ENCODE measurements around the gene TMEM82. TPM values are rescaled to one million over a fixed set of nuclear protein-coding genes. Genes with fewer than 3 reads are reported as not detected.
A peak's percentile ranks its signal among the peaks of the same experiment; 100 is the strongest.

The TMEM82 gene
- total RNA-seq, 4 donors from 2014 or later = 0.33 TPM; not detected in 3

DNA sequence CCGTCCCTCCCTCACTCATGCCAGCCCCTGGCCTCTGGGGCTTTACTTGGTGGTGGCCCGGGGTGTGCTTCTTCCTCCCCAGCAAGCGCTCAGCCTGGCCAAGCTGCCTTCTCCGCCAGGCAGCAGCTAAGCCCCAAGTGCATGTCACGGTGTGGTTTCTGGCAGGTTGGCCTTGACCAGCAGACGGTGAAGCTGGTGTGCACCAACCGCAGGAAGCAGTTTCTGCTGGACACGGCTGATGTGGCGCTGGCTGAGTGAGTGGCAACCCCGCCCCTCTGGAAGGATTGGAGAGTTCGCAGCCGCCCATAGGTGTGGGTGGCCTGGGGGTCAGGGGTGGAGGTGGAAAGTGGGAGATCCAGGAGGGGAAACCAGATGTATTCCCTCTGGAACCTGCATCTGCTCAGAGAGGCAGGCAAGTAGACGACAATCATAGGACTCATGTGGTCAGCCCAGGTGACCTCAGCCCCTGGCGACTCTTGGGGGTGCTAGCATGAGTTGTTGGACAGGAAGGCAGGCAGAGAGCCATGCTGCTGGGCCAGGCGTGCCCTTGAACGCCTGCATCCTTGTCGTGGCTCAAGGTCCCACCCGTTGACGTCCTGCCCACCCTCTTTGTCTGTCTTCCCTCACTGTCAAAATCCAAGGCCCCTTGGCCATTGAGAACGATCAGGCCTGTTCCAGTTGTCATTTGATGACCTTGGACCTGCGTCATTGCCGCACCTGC is 13.2 kb upstream of the TMEM82 start:
- peak in 1 of 2 donors; percentile 18 for DNase-seq
- intact Hi-C loops (cut with DNase I; ENCODE audit: low total_unique reads) (no loop called here), in situ Hi-C loops (cut with MboI; ENCODE audit: low sequenced_read_pairs in 4 of 4) (loop anchor here in 1 of 4 donors (25.0 kb wide), 1 partner anchor 142 kb away; the partner anchor contains the start of gene AGMAT)
- Histone ChIP-seq H3K4me1 (peaks cover 26% of the 10 kb centered on the region in 2 donors), H3K27me3 (no peaks in the 10 kb centered on the region), H3K36me3 (peaks cover 0 to 94% of the 10 kb centered on the region in 2 donors), H3K27ac (peak overlapping the region; percentile 90 to 96 (median 94)), H3K9me3 (no peaks in the 10 kb centered on the region), H3K4me3 (no peak overlapping the region)
- TF ChIP-seq POLR2A (IDR thresholded peaks at IDR 0.05) = no peak
- TF ChIP-seq, protein P1, sequence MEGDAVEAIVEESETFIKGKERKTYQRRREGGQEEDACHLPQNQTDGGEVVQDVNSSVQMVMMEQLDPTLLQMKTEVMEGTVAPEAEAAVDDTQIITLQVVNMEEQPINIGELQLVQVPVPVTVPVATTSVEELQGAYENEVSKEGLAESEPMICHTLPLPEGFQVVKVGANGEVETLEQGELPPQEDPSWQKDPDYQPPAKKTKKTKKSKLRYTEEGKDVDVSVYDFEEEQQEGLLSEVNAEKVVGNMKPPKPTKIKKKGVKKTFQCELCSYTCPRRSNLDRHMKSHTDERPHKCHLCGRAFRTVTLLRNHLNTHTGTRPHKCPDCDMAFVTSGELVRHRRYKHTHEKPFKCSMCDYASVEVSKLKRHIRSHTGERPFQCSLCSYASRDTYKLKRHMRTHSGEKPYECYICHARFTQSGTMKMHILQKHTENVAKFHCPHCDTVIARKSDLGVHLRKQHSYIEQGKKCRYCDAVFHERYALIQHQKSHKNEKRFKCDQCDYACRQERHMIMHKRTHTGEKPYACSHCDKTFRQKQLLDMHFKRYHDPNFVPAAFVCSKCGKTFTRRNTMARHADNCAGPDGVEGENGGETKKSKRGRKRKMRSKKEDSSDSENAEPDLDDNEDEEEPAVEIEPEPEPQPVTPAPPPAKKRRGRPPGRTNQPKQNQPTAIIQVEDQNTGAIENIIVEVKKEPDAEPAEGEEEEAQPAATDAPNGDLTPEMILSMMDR (IDR thresholded peaks at IDR 0.05 in 4 of 5, conservative IDR thresholded peaks at IDR 0.05 in 1 of 5) = no peak
- no peak for ATAC-seq

- H3K4me3 ChIP-seq = no peak overlapping the region
- DNase-seq (peak in 1 of 2 donors; percentile 11), ATAC-seq (no peak)
- H3K9me3 ChIP-seq = no peaks in the 10 kb centered on the region
- TF ChIP-seq, protein P1 (IDR thresholded peaks at IDR 0.05 in 4 of 5, conservative IDR thresholded peaks at IDR 0.05 in 1 of 5) = no peak
- TF ChIP-seq POLR2A (IDR thresholded peaks at IDR 0.05) = no peak
- peaks cover 23 to 33% of the 10 kb centered on the region in 2 donors for H3K4me1 ChIP-seq
- intact Hi-C loops (cut with DNase I; ENCODE audit: low total_unique reads) = no loop called here
- in situ Hi-C loops (cut with MboI; ENCODE audit: low sequenced_read_pairs in 4 of 4) = loop anchor here in 2 of 4 donors (10.0 to 25.0 kb wide), 2 partner anchors 136 to 143 kb away; partner anchors contain the start of gene AGMAT (in 1 of the 2)
- peaks cover 0 to 94% of the 10 kb centered on the region in 2 donors for H3K36me3 ChIP-seq
- H3K27me3 ChIP-seq = no peaks in the 10 kb centered on the region
- H3K27ac ChIP-seq = peak overlapping the region; percentile 90 to 96 (median 94)
Observed at GRCh38 chr1:15730423-15730822, 11.9 kb upstream of the TMEM82 start.

- H3K27me3 ChIP-seq = no peaks in the 10 kb centered on the region
- DNase-seq = peak in 1 of 2 donors; percentile 11
- in situ Hi-C loops (cut with MboI; ENCODE audit: low sequenced_read_pairs in 4 of 4) = loop anchor here in 2 of 4 donors (10.0 to 25.0 kb wide), 2 partner anchors 136 to 144 kb away; partner anchors contain the start of gene AGMAT (in 1 of the 2)
- H3K4me1 ChIP-seq = peaks cover 28 to 37% of the 10 kb centered on the region in 2 donors
- no peak overlapping the region for H3K4me3 ChIP-seq
- no peak for TF ChIP-seq POLR2A (IDR thresholded peaks at IDR 0.05)
- TF ChIP-seq, protein P1 (IDR thresholded peaks at IDR 0.05 in 4 of 5, conservative IDR thresholded peaks at IDR 0.05 in 1 of 5) = no peak
- H3K36me3 ChIP-seq = peaks cover 0 to 89% of the 10 kb centered on the region in 2 donors
- no peaks in the 10 kb centered on the region for H3K9me3 ChIP-seq
- intact Hi-C loops (cut with DNase I; ENCODE audit: low total_unique reads) = no loop called here
- peak overlapping the region; percentile 90 to 96 (median 94) for H3K27ac ChIP-seq
- no peak for ATAC-seq
Observed at GRCh38 chr1:15730936-15731335, 11.4 kb upstream of the TMEM82 start.

- peaks cover 28 to 40% of the 10 kb centered on the region in 2 donors for H3K4me1 ChIP-seq
- H3K36me3 ChIP-seq = peaks cover 0 to 80% of the 10 kb centered on the region in 2 donors
- intact Hi-C loops (cut with DNase I; ENCODE audit: low total_unique reads) (no loop called here), in situ Hi-C loops (cut with MboI; ENCODE audit: low sequenced_read_pairs in 4 of 4) (loop anchor here in 2 of 4 donors (10.0 to 25.0 kb wide), 2 partner anchors 137 to 145 kb away; partner anchors contain the start of gene AGMAT (in 1 of the 2))
- H3K27me3 ChIP-seq = no peaks in the 10 kb centered on the region
- peak overlapping the region; percentile 59 to 96 (median 94) for H3K27ac ChIP-seq
- ATAC-seq (no peak), DNase-seq (peak in 1 of 2 donors; percentile 10)
- no peaks in the 10 kb centered on the region for H3K9me3 ChIP-seq
- no peak for TF ChIP-seq POLR2A (IDR thresholded peaks at IDR 0.05)
- TF ChIP-seq, protein P1 (IDR thresholded peaks at IDR 0.05 in 4 of 5, conservative IDR thresholded peaks at IDR 0.05 in 1 of 5) = no peak
- H3K4me3 ChIP-seq = no peak overlapping the region
Observed at GRCh38 chr1:15731735-15732685, 10.3 kb upstream of the TMEM82 start.
